GM10248 (cell line): ENCODE measurements around the gene WASHC4.
"Not testable (repeated sequence)": the region's sequence is repeated elsewhere in the genome, so short reads cannot be mapped to it uniquely, and the experiment has no call there.

Experiments
- CTCF ChIA-PET: fragments of 300-600 bp; sonication (Branson Sonifier 250); formaldehyde crosslinking; extraction: SDS; loops from one replicate; lab custom pipeline; 2021; ENCODE audit warnings: antibody characterized with exemption; lab: Yijun Ruan, JAX
- POLR2A ChIA-PET: fragments of 350-650 bp; sonication (Branson Sonifier 250); formaldehyde crosslinking; extraction: SDS; loops from one replicate; lab custom pipeline; 2020; ENCODE audit warnings: antibody characterized with exemption; lab: Yijun Ruan, JAX
- DNase-seq: peaks from one replicate; pipeline ENCODE4 v3.0.0; 2012; ENCODE audit errors: extremely low spot score
- TF ChIP-seq, protein P1 (sequence below): IDR thresholded peaks from 2 replicates; pipeline ENCODE4 v1.5.1; 2012; ENCODE audit warnings: mild to moderate bottlenecking, low read depth; ENCODE audit errors: extremely low read depth, missing control alignments, control extremely low read depth

The WASHC4 gene

DNA sequence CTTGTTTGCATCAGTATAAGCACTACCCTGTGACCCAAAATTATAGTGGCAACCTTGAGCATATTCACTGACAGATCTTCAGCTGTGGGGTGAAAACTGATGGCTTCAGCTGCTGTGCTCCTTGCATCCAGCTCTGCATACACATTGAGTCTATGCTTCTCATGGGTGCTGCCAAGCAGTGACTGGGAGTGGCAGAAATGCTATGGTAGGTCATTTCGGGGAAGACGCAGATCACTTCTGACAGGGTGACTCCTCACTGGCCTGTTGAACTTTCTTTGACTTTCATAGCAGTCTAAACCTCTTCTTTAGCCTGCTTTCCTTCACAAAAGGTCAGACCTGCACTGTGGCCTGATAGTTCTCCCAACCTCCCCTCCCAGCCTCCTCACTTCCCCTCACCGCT lies 17.7 kb upstream of the WASHC4 start:
- ChIA-PET CTCF (no interaction called here), POLR2A (no interaction called here)
- DNase-seq: no peak
- TF ChIP-seq, protein P1, sequence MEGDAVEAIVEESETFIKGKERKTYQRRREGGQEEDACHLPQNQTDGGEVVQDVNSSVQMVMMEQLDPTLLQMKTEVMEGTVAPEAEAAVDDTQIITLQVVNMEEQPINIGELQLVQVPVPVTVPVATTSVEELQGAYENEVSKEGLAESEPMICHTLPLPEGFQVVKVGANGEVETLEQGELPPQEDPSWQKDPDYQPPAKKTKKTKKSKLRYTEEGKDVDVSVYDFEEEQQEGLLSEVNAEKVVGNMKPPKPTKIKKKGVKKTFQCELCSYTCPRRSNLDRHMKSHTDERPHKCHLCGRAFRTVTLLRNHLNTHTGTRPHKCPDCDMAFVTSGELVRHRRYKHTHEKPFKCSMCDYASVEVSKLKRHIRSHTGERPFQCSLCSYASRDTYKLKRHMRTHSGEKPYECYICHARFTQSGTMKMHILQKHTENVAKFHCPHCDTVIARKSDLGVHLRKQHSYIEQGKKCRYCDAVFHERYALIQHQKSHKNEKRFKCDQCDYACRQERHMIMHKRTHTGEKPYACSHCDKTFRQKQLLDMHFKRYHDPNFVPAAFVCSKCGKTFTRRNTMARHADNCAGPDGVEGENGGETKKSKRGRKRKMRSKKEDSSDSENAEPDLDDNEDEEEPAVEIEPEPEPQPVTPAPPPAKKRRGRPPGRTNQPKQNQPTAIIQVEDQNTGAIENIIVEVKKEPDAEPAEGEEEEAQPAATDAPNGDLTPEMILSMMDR: no peak

DNA sequence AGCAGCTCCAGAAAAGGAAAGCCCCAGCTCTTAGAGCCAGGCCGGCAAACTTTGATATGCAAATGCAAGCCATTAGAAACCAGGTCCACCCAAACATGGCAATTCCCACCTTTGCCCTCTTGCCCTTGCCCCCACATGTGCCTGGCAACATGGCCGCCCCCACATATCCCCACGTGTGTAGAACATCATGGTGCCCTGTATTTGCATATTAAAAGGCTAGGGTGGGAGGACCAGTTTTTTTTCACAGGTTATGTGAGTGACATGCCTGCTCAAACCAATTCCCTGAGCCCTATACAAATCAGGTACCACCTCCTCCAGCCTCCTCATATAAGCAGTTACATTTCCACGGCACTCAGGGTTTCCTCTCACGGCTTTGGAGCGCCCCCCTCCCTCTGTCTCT lies 17.2 kb upstream of the WASHC4 start:
- ChIA-PET POLR2A (no interaction called here), CTCF (no interaction called here)
- TF ChIP-seq, protein P1: no peak
- no peak for DNase-seq

DNA sequence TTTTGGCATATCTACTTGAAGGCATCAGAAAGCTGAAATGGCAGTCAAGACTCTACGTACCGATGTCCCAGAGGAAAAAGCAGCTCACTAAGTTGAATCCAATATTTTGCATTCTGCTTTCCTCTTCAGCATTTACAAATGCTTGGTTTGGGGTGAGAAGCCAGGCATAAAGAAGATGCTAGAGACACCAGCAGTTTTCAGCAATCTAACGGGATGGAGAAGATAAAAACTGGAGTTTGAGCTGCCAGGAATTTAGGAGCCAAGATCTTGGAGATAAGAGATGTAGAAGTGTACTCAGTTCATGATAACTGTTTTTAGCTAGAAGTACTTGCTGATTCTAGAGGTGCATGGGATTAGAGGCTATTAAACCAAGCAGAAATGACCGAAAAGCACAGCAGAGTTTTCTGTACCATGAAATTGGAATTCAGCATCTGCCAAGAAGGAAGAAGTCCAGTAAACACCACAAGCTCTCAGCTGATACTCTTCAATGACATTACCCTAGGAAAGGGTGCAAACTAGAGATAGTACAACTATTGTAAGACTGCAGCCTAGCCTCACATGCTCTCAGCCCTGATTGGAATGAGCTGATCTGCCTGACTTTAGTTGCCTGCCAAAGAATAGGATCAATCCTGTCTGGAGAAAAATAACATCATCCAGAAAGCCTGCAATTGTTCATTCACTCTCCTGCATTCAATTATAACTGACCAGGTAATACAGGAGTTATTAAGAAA lies 15.9 kb upstream of the WASHC4 start:
- TF ChIP-seq, protein P1: no peak
- POLR2A ChIA-PET: no interaction called here
- CTCF ChIA-PET: interaction anchor here (0.7 to 1.2 kb wide), 4 partner anchors 8 to 13 kb away, joined by 3 to 7 read pairs (median 3); no protein-coding TSS in a partner anchor
- no peak for DNase-seq

DNA sequence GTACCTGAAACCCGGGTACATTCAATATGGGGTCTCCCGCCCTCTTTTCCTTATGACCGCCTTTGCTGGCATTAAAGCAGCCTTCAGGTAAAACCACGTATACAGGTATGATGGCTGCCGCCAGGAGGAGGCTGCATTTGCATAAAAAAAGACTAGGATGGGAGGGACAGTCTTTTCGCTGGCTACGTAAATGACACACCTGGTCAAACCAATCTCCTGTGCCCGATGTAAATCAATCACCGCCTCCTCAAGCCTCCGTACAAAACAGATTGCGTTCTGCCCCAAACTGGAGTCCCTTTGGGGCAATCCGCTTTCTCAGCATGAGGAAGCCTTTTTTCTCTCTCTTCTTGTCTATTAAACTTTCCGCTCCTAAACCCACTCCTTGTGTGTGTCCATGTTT lies 15.2 kb upstream of the WASHC4 start:
- POLR2A ChIA-PET: no interaction called here
- CTCF ChIA-PET: interaction anchor here (1.2 kb wide), 1 partner anchor 12 kb away, joined by 3 read pairs; no protein-coding TSS in a partner anchor
- TF ChIP-seq, protein P1: no peak
- no peak for DNase-seq

DNA sequence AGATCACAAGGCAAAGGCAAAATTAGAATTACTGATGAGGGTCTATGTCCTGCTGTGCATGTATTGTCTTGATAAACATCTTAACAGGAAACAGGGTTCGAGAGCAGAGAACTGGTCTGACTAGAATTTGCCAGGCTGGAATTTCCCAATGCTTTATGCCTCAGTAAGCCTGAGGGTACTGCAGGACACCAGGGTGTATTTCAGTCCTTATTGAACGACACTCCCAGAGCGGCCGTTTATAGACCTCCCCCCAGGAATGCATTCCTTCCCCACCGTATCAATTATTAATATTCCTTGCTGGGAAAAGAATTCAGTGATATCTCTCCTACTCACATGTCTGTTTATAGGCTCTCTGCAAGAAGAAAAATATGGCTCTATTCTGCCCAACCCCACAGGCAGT lies 12.2 kb upstream of the WASHC4 start:
- CTCF ChIA-PET, DNase-seq, POLR2A ChIA-PET: not testable (repeated sequence)

DNA sequence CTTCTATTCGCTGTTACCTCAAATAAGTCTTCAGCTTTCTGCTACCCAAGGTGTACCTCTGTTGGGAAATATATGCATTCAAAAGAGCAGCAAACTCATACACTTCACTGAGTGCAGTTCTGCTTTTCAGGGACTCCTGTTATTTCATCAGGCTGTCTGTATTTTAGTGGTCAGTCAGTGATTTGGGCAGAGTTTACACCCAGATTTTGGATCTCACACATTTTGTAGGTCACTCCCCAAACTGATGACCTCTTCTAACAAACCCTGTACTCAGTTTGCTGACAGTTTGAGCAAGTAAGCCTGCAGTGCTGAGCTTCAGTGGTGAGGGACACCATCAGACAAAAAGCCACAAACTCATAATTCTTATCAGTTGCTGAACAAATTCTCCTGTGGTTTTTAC lies 8.2 kb upstream of the WASHC4 start:
- DNase-seq: no peak
- POLR2A ChIA-PET: no interaction called here
- CTCF ChIA-PET: interaction anchor here (1.3 kb wide), 2 partner anchors 8 to 726 kb away, joined by 3 read pairs; no protein-coding TSS in a partner anchor
- TF ChIP-seq, protein P1: no peak
